Sigmoid colon (tissue), 4 donors: ENCODE data around the gene TXNRD2.

Experiments used
- EP300 ChIP-seq, 4 donors: sonication (generic); formaldehyde crosslinking; IDR thresholded peaks; one replicate each; pipeline ENCODE4 v1.6.1; 2017; ENCODE audit warnings: antibody characterized with exemption in 4 of 4
- POLR2A ChIP-seq, 2 donors: fragments of 450-650 bp; IDR thresholded peaks; one replicate each; pipeline ENCODE4 v1.6.1; 2016; ENCODE audit warnings: antibody characterized with exemption in 2 of 2, mild to moderate bottlenecking in 2 of 2, moderate library complexity in 2 of 2
- POLR2AphosphoS5 ChIP-seq, 4 donors: sonication (generic); formaldehyde crosslinking; IDR thresholded peaks; one replicate each; pipeline ENCODE4 v1.6.1; 2017; ENCODE audit warnings: antibody characterized with exemption in 4 of 4
- TF ChIP-seq, protein P1 (sequence below), 4 experiments: fragments of 450-650 bp in 3 of 4; fragments of 200-600 bp in 1 of 4; IDR thresholded peaks; one replicate each; pipeline ENCODE4 v1.5.1; 2016 to 2019; ENCODE audit warnings: antibody characterized with exemption in 4 of 4, mild to moderate bottlenecking in 3 of 4, moderate library complexity in 2 of 4

DNA sequence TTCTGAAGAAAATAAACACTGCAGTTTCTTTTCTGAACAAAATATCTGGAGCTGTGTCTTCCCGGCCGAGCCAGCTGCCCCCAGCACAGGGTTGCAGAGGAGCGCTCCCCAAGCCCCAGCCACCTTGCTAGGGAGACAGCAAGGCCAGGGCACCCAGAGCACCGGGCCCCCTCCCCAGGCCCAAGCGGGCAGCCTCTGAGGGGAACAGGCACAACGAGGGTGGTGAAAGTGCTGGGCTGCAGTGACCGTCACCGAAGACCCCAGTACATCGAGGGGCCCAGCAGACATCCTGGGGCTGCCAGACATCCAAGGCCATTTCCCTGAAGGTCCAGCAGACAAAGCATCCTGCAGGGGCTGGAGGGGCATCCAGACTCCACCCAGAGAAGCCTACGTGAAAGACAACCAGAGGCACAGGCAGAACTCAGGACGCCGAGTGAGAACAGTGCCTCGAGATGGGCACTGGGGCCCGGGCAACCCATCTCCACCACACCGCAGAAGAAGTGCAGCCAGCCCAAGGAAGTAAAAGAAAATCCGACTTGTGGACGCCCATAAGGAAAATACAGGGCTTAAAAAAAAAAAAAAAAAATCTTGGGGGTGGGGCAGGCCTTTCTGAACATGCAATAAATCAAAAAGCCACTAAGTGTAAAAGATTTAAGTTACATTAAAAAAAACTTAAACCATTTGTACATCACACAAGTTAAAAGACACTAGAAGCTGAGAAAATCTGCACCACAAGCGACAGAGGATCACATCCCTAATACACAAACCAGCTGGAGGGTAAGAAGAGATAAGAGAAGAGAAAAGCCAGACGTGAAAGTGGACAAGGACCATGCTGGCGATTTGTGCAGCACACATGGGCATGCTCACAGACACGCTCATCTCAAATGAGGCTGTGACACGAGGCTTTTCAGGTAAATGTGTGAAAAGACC lies 36.0 kb downstream of the TXNRD2 start:
- TF ChIP-seq POLR2AphosphoS5 (IDR thresholded peaks at IDR 0.05) (no peak), EP300 (IDR thresholded peaks at IDR 0.05) (no peak), POLR2A (IDR thresholded peaks at IDR 0.05) (no peak)
- TF ChIP-seq, protein P1, sequence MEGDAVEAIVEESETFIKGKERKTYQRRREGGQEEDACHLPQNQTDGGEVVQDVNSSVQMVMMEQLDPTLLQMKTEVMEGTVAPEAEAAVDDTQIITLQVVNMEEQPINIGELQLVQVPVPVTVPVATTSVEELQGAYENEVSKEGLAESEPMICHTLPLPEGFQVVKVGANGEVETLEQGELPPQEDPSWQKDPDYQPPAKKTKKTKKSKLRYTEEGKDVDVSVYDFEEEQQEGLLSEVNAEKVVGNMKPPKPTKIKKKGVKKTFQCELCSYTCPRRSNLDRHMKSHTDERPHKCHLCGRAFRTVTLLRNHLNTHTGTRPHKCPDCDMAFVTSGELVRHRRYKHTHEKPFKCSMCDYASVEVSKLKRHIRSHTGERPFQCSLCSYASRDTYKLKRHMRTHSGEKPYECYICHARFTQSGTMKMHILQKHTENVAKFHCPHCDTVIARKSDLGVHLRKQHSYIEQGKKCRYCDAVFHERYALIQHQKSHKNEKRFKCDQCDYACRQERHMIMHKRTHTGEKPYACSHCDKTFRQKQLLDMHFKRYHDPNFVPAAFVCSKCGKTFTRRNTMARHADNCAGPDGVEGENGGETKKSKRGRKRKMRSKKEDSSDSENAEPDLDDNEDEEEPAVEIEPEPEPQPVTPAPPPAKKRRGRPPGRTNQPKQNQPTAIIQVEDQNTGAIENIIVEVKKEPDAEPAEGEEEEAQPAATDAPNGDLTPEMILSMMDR (IDR thresholded peaks at IDR 0.05) = no peak
